HEK293 (cell line): Measurements from ENCODE around the gene RBM4.

ENCODE experiments used
- CTCF ChIA-PET: fragments of 350-600 bp; formaldehyde crosslinking; extraction: SDS; loops from one replicate; lab custom pipeline; 2021; ENCODE audit warnings: antibody characterized with exemption; lab: Yijun Ruan, JAX
- POLR2A ChIA-PET: fragments of 300-600 bp; formaldehyde crosslinking; extraction: SDS; loops from one replicate; lab custom pipeline; 2020; ENCODE audit warnings: antibody characterized with exemption, inconsistent platforms; lab: Yijun Ruan, JAX
- H3K27ac ChIP-seq: fragments of 200-500 bp; sonication (Bioruptor generic); 2 replicates; pipeline ENCODE4 v1.5.1; 2014; ENCODE audit warnings: low read depth, low read length, control low read depth, inconsistent platforms; ENCODE audit errors: extremely low read depth
- H3K36me3 ChIP-seq, 2 experiments: fragments of 200-500 bp in 1 of 2; sonication (Bioruptor generic) in 1 of 2; 1 replicate in 1 of 2; 2 replicates in 1 of 2; pipeline ENCODE4 v1.5.1; 2014 to 2017; ENCODE audit warnings: inconsistent platforms in 2 of 2, low read length in 2 of 2; ENCODE audit not compliant: control insufficient read depth in 2 of 2, insufficient read depth in 1 of 2
- H3K4me1 ChIP-seq: fragments of 200-500 bp; sonication (Bioruptor generic); 2 replicates; pipeline ENCODE4 v1.5.1; 2014; ENCODE audit warnings: mild to moderate bottlenecking, low read length, inconsistent platforms; ENCODE audit not compliant: control insufficient read depth, insufficient read depth
- H3K4me3 ChIP-seq: 2 replicates; pipeline ENCODE4 v1.5.1; 2011; ENCODE audit warnings: low read depth, mild to moderate bottlenecking, control low read depth, low read length, moderate library complexity
- H3K9me3 ChIP-seq: fragments of 200-500 bp; sonication (Bioruptor generic); 2 replicates; pipeline ENCODE4 v1.5.1; 2014; ENCODE audit warnings: low read depth, low read length, inconsistent platforms; ENCODE audit not compliant: control insufficient read depth, insufficient read depth
- BCL11A ChIP-seq: fragments of 450-650 bp; formaldehyde crosslinking; IDR thresholded peaks from 2 replicates; pipeline ENCODE4 v1.5.1; 2016; ENCODE audit warnings: low read depth, missing biosample characterization, missing genetic modification characterization
- KLF7 ChIP-seq: fragments of 450-650 bp; formaldehyde crosslinking; IDR thresholded peaks from 2 replicates; pipeline ENCODE4 v1.5.1; 2016; ENCODE audit warnings: missing biosample characterization, missing genetic modification characterization, borderline replicate concordance
- SP7 ChIP-seq: fragments of 450-650 bp; formaldehyde crosslinking; IDR thresholded peaks from 2 replicates; pipeline ENCODE4 v1.5.1; 2016; ENCODE audit warnings: missing biosample characterization, missing genetic modification characterization
- TCF7L2 ChIP-seq: IDR thresholded peaks from 2 replicates; pipeline ENCODE4 v1.6.1; 2011; ENCODE audit warnings: low read depth, mild to moderate bottlenecking, inconsistent platforms, low read length, moderate library complexity, borderline replicate concordance
- ZBTB48 ChIP-seq: fragments of 450-650 bp; formaldehyde crosslinking; IDR thresholded peaks from 2 replicates; pipeline ENCODE4 v1.5.1; 2016; ENCODE audit warnings: missing biosample characterization, missing genetic modification characterization
- ZNF112 ChIP-seq: fragments of 450-650 bp; formaldehyde crosslinking; IDR thresholded peaks from 2 replicates; pipeline ENCODE4 v1.5.0; 2017; ENCODE audit warnings: missing biosample characterization, missing genetic modification characterization
- ZNF157 ChIP-seq: fragments of 450-650 bp; formaldehyde crosslinking; IDR thresholded peaks from 2 replicates; pipeline ENCODE4 v1.5.1; 2016; ENCODE audit warnings: missing biosample characterization, missing genetic modification characterization
- ZNF211 ChIP-seq: fragments of 450-650 bp; formaldehyde crosslinking; IDR thresholded peaks from 2 replicates; pipeline ENCODE4 v1.5.1; 2016; ENCODE audit warnings: low read depth, missing biosample characterization, missing genetic modification characterization
- ZNF292 ChIP-seq: fragments of 450-650 bp; formaldehyde crosslinking; IDR thresholded peaks from 2 replicates; pipeline ENCODE4 v1.5.1; 2016; ENCODE audit warnings: low read depth, missing biosample characterization, missing genetic modification characterization, borderline replicate concordance
- ZNF391 ChIP-seq: fragments of 450-650 bp; formaldehyde crosslinking; IDR thresholded peaks from 2 replicates; pipeline ENCODE4 v1.5.1; 2016; ENCODE audit warnings: low read depth, missing biosample characterization, missing genetic modification characterization, borderline replicate concordance
- ZNF624 ChIP-seq: fragments of 450-650 bp; formaldehyde crosslinking; IDR thresholded peaks from 2 replicates; pipeline ENCODE4 v1.5.1; 2017; ENCODE audit warnings: missing biosample characterization, missing genetic modification characterization
- ZNF660 ChIP-seq: fragments of 450-650 bp; IDR thresholded peaks from 2 replicates; pipeline ENCODE4 v1.5.1; 2018; ENCODE audit warnings: missing biosample characterization, mild to moderate bottlenecking, missing genetic modification characterization
- ZNF704 ChIP-seq: fragments of 450-650 bp; formaldehyde crosslinking; IDR thresholded peaks from 2 replicates; pipeline ENCODE4 v1.5.1; 2016; ENCODE audit warnings: missing biosample characterization, missing genetic modification characterization
- ZNF792 ChIP-seq: fragments of 450-650 bp; formaldehyde crosslinking; IDR thresholded peaks from 2 replicates; pipeline ENCODE4 v1.5.1; 2016; ENCODE audit warnings: missing biosample characterization, missing genetic modification characterization
- ZSCAN30 ChIP-seq: fragments of 450-650 bp; IDR thresholded peaks from 2 replicates; pipeline ENCODE4 v1.5.1; 2018; ENCODE audit warnings: missing biosample characterization, mild to moderate bottlenecking, missing genetic modification characterization, moderate library complexity
- ZXDB ChIP-seq: fragments of 450-650 bp; formaldehyde crosslinking; IDR thresholded peaks from 2 replicates; pipeline ENCODE4 v1.5.1; 2016; ENCODE audit warnings: missing biosample characterization, missing genetic modification characterization
- TF ChIP-seq, protein P1 (sequence below): fragments of 450-650 bp; formaldehyde crosslinking; IDR thresholded peaks from 2 replicates; pipeline ENCODE4 v1.5.1; 2017; ENCODE audit warnings: missing biosample characterization, missing genetic modification characterization
- TF ChIP-seq, protein P2 (sequence below): fragments of 450-650 bp; IDR thresholded peaks from 2 replicates; pipeline ENCODE4 v1.5.1; 2018; ENCODE audit warnings: missing biosample characterization, missing genetic modification characterization

RBM4 gene

GRCh38 chr11:66663741-66664296 is 25.3 kb downstream of the RBM4 start:
- Histone ChIP-seq H3K9me3 (no peaks in the 10 kb centered on the region), H3K27ac (no peak overlapping the region), H3K36me3 (peaks cover 4 to 70% of the 10 kb centered on the region in 2 experiments), H3K4me1 (no peaks in the 10 kb centered on the region), H3K4me3 (no peak overlapping the region)
- CTCF ChIA-PET: interaction anchor here (1.2 kb wide), 1 partner anchor 15 kb away, joined by 5 read pairs; no protein-coding TSS in a partner anchor
- no peak for TF ChIP-seq ZNF660 (tag by site-specific recombination)
- POLR2A ChIA-PET: interaction anchor here (0.6 to 1.5 kb wide), 4 partner anchors 9 to 521 kb away, joined by 3 to 5 read pairs (median 3); partner anchors contain the start of gene RBM4B

DNA sequence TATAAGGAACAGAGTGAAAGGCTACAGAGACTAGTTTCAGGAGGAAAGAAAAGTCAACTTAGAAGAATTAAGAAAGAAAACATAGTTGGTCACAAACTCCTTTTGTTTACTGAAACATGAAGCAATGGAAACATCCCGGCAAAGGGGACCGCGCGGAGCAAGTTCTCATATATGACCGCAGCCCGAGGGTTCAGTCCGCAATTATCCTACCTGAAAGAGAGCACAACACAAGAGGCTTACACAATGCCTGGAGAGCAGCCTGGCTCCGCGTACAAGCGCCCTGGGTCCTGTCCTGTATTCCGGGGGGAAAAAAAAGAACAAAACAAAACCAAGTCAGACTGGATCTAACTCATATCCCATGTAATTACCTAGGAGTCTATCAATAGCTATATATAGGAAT is 26.9 kb downstream of the RBM4 start:
- no peak overlapping the region for H3K27ac ChIP-seq
- H3K36me3 ChIP-seq: peaks cover 4 to 77% of the 10 kb centered on the region in 2 experiments
- H3K4me3 ChIP-seq: no peak overlapping the region
- CTCF ChIA-PET: no interaction called here
- POLR2A ChIA-PET: no interaction called here
- TF ChIP-seq ZNF211: no peak
- no peak for TF ChIP-seq ZSCAN30 (tag by site-specific recombination)
- TF ChIP-seq ZNF157: no peak
- no peak for TF ChIP-seq ZNF391
- no peak for TF ChIP-seq ZNF792 (tag by site-specific recombination)
- TF ChIP-seq, all 188 proteins: peak for 0
- no peaks in the 10 kb centered on the region for H3K9me3 ChIP-seq
- H3K4me1 ChIP-seq: no peaks in the 10 kb centered on the region

DNA sequence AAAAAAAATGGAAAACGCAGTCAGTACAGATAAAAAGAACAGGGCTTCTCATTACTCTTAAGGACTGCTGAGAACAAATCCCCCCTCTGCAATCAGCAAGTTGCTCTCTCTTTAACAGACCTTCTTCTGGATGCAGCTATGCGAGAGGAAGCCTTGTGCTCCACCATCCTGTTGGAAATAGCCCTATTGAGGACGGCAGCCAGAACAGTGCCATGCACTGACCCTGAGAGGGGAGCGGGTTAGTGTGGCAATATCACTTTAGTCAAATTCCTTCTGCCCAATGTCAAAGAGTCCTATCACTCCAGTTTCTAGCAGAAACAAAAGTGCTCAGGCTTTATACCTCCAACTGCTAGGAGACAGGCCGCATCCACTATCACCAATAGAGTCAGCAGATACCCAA is 32.3 kb downstream of the RBM4 start:
- Histone ChIP-seq H3K4me3 (no peak overlapping the region), H3K36me3 (peaks cover 4 to 59% of the 10 kb centered on the region in 2 experiments), H3K9me3 (no peaks in the 10 kb centered on the region), H3K27ac (no peak overlapping the region), H3K4me1 (no peaks in the 10 kb centered on the region)
- ChIA-PET CTCF (interaction anchor here (0.7 kb wide), 1 partner anchor 93 kb away, joined by 5 read pairs; no protein-coding TSS in a partner anchor), POLR2A (interaction anchor here (0.6 kb wide), 1 partner anchor 204 kb away, joined by 4 read pairs; no protein-coding TSS in a partner anchor)
- no peak for TF ChIP-seq ZNF112
- no peak for TF ChIP-seq KLF7
- no peak for TF ChIP-seq BCL11A (tag by site-specific recombination)
- no peak for TF ChIP-seq ZBTB48 (tag by site-specific recombination)
- TF ChIP-seq ZNF292 (tag by site-specific recombination): no peak
- TF ChIP-seq, protein P1, sequence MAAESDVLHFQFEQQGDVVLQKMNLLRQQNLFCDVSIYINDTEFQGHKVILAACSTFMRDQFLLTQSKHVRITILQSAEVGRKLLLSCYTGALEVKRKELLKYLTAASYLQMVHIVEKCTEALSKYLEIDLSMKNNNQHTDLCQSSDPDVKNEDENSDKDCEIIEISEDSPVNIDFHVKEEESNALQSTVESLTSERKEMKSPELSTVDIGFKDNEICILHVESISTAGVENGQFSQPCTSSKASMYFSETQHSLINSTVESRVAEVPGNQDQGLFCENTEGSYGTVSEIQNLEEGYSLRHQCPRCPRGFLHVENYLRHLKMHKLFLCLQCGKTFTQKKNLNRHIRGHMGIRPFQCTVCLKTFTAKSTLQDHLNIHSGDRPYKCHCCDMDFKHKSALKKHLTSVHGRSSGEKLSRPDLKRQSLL: no peak
- TF ChIP-seq, protein P2, sequence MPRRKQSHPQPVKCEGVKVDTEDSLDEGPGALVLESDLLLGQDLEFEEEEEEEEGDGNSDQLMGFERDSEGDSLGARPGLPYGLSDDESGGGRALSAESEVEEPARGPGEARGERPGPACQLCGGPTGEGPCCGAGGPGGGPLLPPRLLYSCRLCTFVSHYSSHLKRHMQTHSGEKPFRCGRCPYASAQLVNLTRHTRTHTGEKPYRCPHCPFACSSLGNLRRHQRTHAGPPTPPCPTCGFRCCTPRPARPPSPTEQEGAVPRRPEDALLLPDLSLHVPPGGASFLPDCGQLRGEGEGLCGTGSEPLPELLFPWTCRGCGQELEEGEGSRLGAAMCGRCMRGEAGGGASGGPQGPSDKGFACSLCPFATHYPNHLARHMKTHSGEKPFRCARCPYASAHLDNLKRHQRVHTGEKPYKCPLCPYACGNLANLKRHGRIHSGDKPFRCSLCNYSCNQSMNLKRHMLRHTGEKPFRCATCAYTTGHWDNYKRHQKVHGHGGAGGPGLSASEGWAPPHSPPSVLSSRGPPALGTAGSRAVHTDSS: no peak
- TF ChIP-seq TCF7L2: no peak
- no peak for TF ChIP-seq ZNF704
- TF ChIP-seq SP7: no peak
- no peak for TF ChIP-seq ZXDB (tag by site-specific recombination)
- TF ChIP-seq ZNF624 (tag by site-specific recombination): no peak
